Common myeloid progenitor, CD34-positive (primary cell): Measurements from ENCODE around the gene ZBTB16.

Experiments
- CTCF ChIA-PET: fragments of 350-600 bp; sonication (Branson Sonifier 250); formaldehyde crosslinking; loops from one replicate; lab custom pipeline; 2021; ENCODE audit warnings: antibody characterized with exemption; lab: Charles Lee
- POLR2A ChIA-PET: fragments of 350-600 bp; sonication (Branson Sonifier 250); formaldehyde crosslinking; loops from one replicate; lab custom pipeline; 2021; ENCODE audit warnings: antibody characterized with exemption; lab: Charles Lee
- DNase-seq, 3 donors: peaks; one replicate each; pipeline versions ENCODE4 v3.0.0 to v3.0.0-alpha.2; 2013
- H3K27ac ChIP-seq, 2 experiments: 1 replicate in 1 of 2; 2 replicates in 1 of 2; pipeline ENCODE4 v1.7.0; 2013; ENCODE audit warnings: inconsistent platforms in 2 of 2, low read length in 2 of 2, mild to moderate bottlenecking in 2 of 2, low read depth in 1 of 2, moderate library complexity in 1 of 2; ENCODE audit not compliant: severe bottlenecking in 2 of 2, insufficient read depth in 1 of 2, poor library complexity in 1 of 2
- H3K27me3 ChIP-seq, 5 experiments: replicated peaks in 2 of 5; 1 replicate in 3 of 5; 2 replicates in 2 of 5; pipeline versions ENCODE4 v1.6.1 to v1.7.0; 2013; ENCODE audit warnings: low read length in 4 of 5, mild to moderate bottlenecking in 2 of 5, moderate library complexity in 2 of 5, inconsistent platforms in 1 of 5; ENCODE audit not compliant: insufficient read depth in 5 of 5, control insufficient read depth in 4 of 5
- H3K36me3 ChIP-seq, 4 experiments: 1 replicate in 2 of 4; 2 replicates in 2 of 4; pipeline versions ENCODE4 v1.6.1 to v1.7.0; 2013; ENCODE audit warnings: low read length in 3 of 4, control low read depth in 1 of 4, mild to moderate bottlenecking in 1 of 4; ENCODE audit not compliant: control insufficient read depth in 4 of 4, insufficient read depth in 4 of 4
- H3K4me1 ChIP-seq, 4 experiments: 1 replicate in 3 of 4; 2 replicates in 1 of 4; pipeline versions ENCODE4 v1.6.1 to v1.7.1; 2013; ENCODE audit warnings: low read length in 3 of 4, mild to moderate bottlenecking in 3 of 4, control low read depth in 1 of 4, inconsistent platforms in 1 of 4, moderate library complexity in 1 of 4; ENCODE audit not compliant: control insufficient read depth in 4 of 4, insufficient read depth in 4 of 4; ENCODE audit errors: control extremely low read depth in 1 of 4
- H3K4me3 ChIP-seq, 7 experiments: 1 replicate in 4 of 7; 2 replicates in 3 of 7; pipeline versions ENCODE4 v1.5.1 to v1.7.0; 2013; ENCODE audit warnings: mild to moderate bottlenecking in 7 of 7, low read length in 6 of 7, moderate library complexity in 6 of 7, inconsistent platforms in 2 of 7, low read depth in 2 of 7, control low read depth in 1 of 7; ENCODE audit not compliant: insufficient read depth in 4 of 7, control insufficient read depth in 1 of 7; ENCODE audit errors: extremely low read depth in 1 of 7
- H3K9me3 ChIP-seq, 5 experiments: 1 replicate in 4 of 5; 2 replicates in 1 of 5; pipeline versions ENCODE4 v1.6.1 to v1.7.1; 2013; ENCODE audit warnings: low read length in 4 of 5, mild to moderate bottlenecking in 2 of 5, inconsistent platforms in 1 of 5, low read depth in 1 of 5, moderate library complexity in 1 of 5; ENCODE audit not compliant: control insufficient read depth in 4 of 5, insufficient read depth in 2 of 5; ENCODE audit errors: control extremely low read depth in 1 of 5
- WGBS: methylation state at CpG from one replicate; pipeline ENCODE4 v1.1.5; 2013; ENCODE audit not compliant: insufficient coverage; 5-methylcytosine and 5-hydroxymethylcytosine counted together

The ZBTB16 gene

GRCh38 chr11:114297806-114298709, 238.5 kb downstream of the ZBTB16 start:
- CTCF ChIA-PET, result interaction anchor here (1.3 kb wide), 1 partner anchor 15 kb away, joined by 3 read pairs; no protein-coding TSS in a partner anchor

GRCh38 chr11:114298710-114299109, 239.2 kb downstream of the ZBTB16 start:
- H3K4me3 ChIP-seq, result no peak overlapping the region
- CTCF ChIA-PET, result interaction anchor here (1.3 kb wide), 1 partner anchor 14 kb away, joined by 3 read pairs; no protein-coding TSS in a partner anchor
- 100% methylated on average over 2 of the region's 2 CpGs for WGBS

More at GRCh38 chr11:114297806-114298709, 238.5 kb downstream of the ZBTB16 start:
- Histone ChIP-seq H3K4me1 (no peaks in the 10 kb centered on the region), H3K27ac (no peak overlapping the region), H3K27me3 (peaks cover 0 to 5% (median 0%) of the 10 kb centered on the region in 5 experiments), H3K36me3 (no peaks in the 10 kb centered on the region), H3K4me3 (no peak overlapping the region), H3K9me3 (peaks cover 0 to 19% (median 2%) of the 10 kb centered on the region in 5 experiments)
- DNase-seq, result no peak
- POLR2A ChIA-PET, result no interaction called here
- WGBS, result 96% methylated on average over 5 of the region's 8 CpGs

More at GRCh38 chr11:114298710-114299109, 239.2 kb downstream of the ZBTB16 start:
- Histone ChIP-seq H3K9me3 (peaks cover 0 to 19% (median 2%) of the 10 kb centered on the region in 5 experiments), H3K36me3 (no peaks in the 10 kb centered on the region), H3K27me3 (peaks cover 0 to 4% (median 0%) of the 10 kb centered on the region in 5 experiments), H3K27ac (no peak overlapping the region), H3K4me1 (no peaks in the 10 kb centered on the region)
- POLR2A ChIA-PET, result no interaction called here
- no peak for DNase-seq
